Fibroblast of lung (primary cell): Measurements from ENCODE around the gene AHCYL1.

Experiments
- EZH2 ChIP-seq: IDR thresholded peaks from 2 replicates; pipeline ENCODE4 v1.5.1; 2012; ENCODE audit warnings: low read length, control low read depth, mild to moderate bottlenecking; ENCODE audit errors: missing control alignments
- TF ChIP-seq, protein P1 (sequence below), 2 donors: IDR thresholded peaks in 1 of 2; conservative IDR thresholded peaks in 1 of 2; 1 replicate in 1 of 2; 2 replicates in 1 of 2; pipeline ENCODE4 v1.5.1; 2011 to 2012; ENCODE audit warnings: low read length in 2 of 2, control low read depth in 1 of 2, inconsistent platforms in 1 of 2, low read depth in 1 of 2, mild to moderate bottlenecking in 1 of 2

DNA sequence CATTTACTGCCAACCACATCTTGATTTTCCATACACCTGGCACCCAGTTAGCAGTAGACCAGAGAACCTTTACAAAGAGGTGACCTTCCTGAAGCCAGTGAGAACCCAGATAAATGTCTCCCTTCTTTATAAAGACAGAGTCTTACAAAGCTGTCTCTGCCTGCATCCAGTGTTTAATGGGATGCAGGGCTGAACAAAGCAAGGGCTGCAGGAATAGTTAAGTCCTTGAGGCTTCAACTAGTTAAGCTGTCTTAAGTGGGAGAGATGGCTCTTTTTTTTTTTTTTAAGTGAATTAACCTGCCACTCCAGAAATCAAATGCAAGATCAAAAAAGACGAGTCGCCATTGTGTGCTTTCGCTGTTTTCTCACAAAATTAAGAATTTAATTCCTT is 1.5 kb downstream of the AHCYL1 start:
- TF ChIP-seq, protein P1, sequence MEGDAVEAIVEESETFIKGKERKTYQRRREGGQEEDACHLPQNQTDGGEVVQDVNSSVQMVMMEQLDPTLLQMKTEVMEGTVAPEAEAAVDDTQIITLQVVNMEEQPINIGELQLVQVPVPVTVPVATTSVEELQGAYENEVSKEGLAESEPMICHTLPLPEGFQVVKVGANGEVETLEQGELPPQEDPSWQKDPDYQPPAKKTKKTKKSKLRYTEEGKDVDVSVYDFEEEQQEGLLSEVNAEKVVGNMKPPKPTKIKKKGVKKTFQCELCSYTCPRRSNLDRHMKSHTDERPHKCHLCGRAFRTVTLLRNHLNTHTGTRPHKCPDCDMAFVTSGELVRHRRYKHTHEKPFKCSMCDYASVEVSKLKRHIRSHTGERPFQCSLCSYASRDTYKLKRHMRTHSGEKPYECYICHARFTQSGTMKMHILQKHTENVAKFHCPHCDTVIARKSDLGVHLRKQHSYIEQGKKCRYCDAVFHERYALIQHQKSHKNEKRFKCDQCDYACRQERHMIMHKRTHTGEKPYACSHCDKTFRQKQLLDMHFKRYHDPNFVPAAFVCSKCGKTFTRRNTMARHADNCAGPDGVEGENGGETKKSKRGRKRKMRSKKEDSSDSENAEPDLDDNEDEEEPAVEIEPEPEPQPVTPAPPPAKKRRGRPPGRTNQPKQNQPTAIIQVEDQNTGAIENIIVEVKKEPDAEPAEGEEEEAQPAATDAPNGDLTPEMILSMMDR (conservative IDR thresholded peaks at IDR 0.05 in 1 of 2, IDR thresholded peaks at IDR 0.05 in 1 of 2; ENCODE audit: low read depth in 1 of 2, low read length in 2 of 2) = no peak
- TF ChIP-seq EZH2 = no peak
